DOHH2 (cell line): ENCODE results near the gene CNTN4.

Source experiments
- H3F3A ChIP-seq: fragments of 200-600 bp; sonication (generic), shearing (Covaris generic); 2 replicates; pipeline ENCODE4 v1.6.0; 2016; ENCODE audit warnings: antibody characterized with exemption, mild to moderate bottlenecking; ENCODE audit not compliant: control insufficient read depth, insufficient read depth
- H3K27ac ChIP-seq: fragments of 200-600 bp; sonication (generic); 2 replicates; pipeline ENCODE4 v1.5.1; 2014; ENCODE audit warnings: low read depth, mild to moderate bottlenecking, low read length, moderate library complexity
- H3K27me3 ChIP-seq: fragments of 200-600 bp; sonication (generic); 2 replicates; pipeline ENCODE4 v1.6.1; 2014; ENCODE audit warnings: mild to moderate bottlenecking, low read length, mixed read lengths; ENCODE audit not compliant: control insufficient read depth
- H3K36me3 ChIP-seq: fragments of 200-600 bp; sonication (generic); 2 replicates; pipeline ENCODE4 v1.6.1; 2014; ENCODE audit warnings: mild to moderate bottlenecking, low read length, moderate library complexity, mixed read lengths; ENCODE audit not compliant: control insufficient read depth
- H3K4me1 ChIP-seq: fragments of 200-600 bp; sonication (generic); 2 replicates; pipeline ENCODE4 v1.6.1; 2014; ENCODE audit warnings: mild to moderate bottlenecking, low read length, mixed read lengths; ENCODE audit not compliant: control insufficient read depth
- H3K4me2 ChIP-seq: fragments of 200-600 bp; sonication (generic); 2 replicates; pipeline ENCODE4 v1.6.0; 2014; ENCODE audit warnings: mild to moderate bottlenecking, low read length, moderate library complexity
- H3K4me3 ChIP-seq: fragments of 200-600 bp; sonication (generic); 2 replicates; pipeline ENCODE4 v1.5.1; 2014; ENCODE audit warnings: mild to moderate bottlenecking, low read length, mixed read lengths
- H3K79me2 ChIP-seq: fragments of 200-600 bp; sonication (generic); 2 replicates; pipeline ENCODE4 v1.6.1; 2014; ENCODE audit warnings: mild to moderate bottlenecking, low read length, mixed read lengths; ENCODE audit not compliant: control insufficient read depth
- H3K9me2 ChIP-seq: fragments of 200-600 bp; sonication (generic); replicated peaks from 2 replicates; pipeline ENCODE4 v1.6.1; 2014; ENCODE audit warnings: mild to moderate bottlenecking, low read length, mixed read lengths; ENCODE audit not compliant: control insufficient read depth
- H3K9me3 ChIP-seq: fragments of 200-600 bp; sonication (generic); 2 replicates; pipeline ENCODE4 v1.6.1; 2014; ENCODE audit warnings: antibody characterized with exemption, low read length, mixed read lengths; ENCODE audit not compliant: control insufficient read depth, insufficient read depth
- H4K20me1 ChIP-seq: fragments of 200-600 bp; sonication (generic); 2 replicates; pipeline ENCODE4 v1.6.0; 2014; ENCODE audit warnings: low read depth, mild to moderate bottlenecking, antibody characterized with exemption, low read length, moderate library complexity; ENCODE audit not compliant: control insufficient read depth, insufficient read depth
- CTCF ChIP-seq: fragments of 200-600 bp; sonication (generic); IDR thresholded peaks from one replicate; pipeline ENCODE4 v1.5.1; 2014; ENCODE audit warnings: antibody characterized with exemption, mild to moderate bottlenecking, low read depth, low read length; ENCODE audit not compliant: poor library complexity, severe bottlenecking
- EZH2phosphoT487 ChIP-seq: fragments of 200-600 bp; sonication (generic); IDR thresholded peaks from 2 replicates; pipeline ENCODE4 v1.6.1; 2017; ENCODE audit warnings: borderline replicate concordance, mild to moderate bottlenecking, antibody characterized with exemption, low read length, moderate library complexity, mixed read lengths

Gene CNTN4

GRCh38 chr3:2937592-2937991 lies 838.9 kb downstream of the CNTN4 start:
- H3K4me2 ChIP-seq = peak overlapping the region; percentile 32

GRCh38 chr3:2938711-2939110 lies 840.0 kb downstream of the CNTN4 start:
- H3K27ac ChIP-seq = no peak overlapping the region
- no peaks in the 10 kb centered on the region for H3K79me2 ChIP-seq
- H3K9me2 ChIP-seq = no peaks in the 10 kb centered on the region
- H3K4me2 ChIP-seq = no peak overlapping the region
- no peaks in the 10 kb centered on the region for H3K9me3 ChIP-seq
- peaks cover 11% of the 10 kb centered on the region for H3K4me1 ChIP-seq
- no peak for TF ChIP-seq EZH2phosphoT487
- no peak for TF ChIP-seq CTCF
- H3K27me3 ChIP-seq = no peaks in the 10 kb centered on the region
- no peak overlapping the region for H3K4me3 ChIP-seq
- no peaks in the 10 kb centered on the region for H4K20me1 ChIP-seq
- no peaks in the 10 kb centered on the region for H3K36me3 ChIP-seq
- no peaks in the 10 kb centered on the region for H3F3A ChIP-seq

More at GRCh38 chr3:2937592-2937991, 838.9 kb downstream of the CNTN4 start:
- H3K4me3 ChIP-seq = no peak overlapping the region
- H3K79me2 ChIP-seq = no peaks in the 10 kb centered on the region
- no peak overlapping the region for H3K27ac ChIP-seq
- H3K36me3 ChIP-seq = no peaks in the 10 kb centered on the region
- no peaks in the 10 kb centered on the region for H4K20me1 ChIP-seq
- no peaks in the 10 kb centered on the region for H3F3A ChIP-seq
- no peaks in the 10 kb centered on the region for H3K9me3 ChIP-seq
- no peaks in the 10 kb centered on the region for H3K27me3 ChIP-seq
- peaks cover 11% of the 10 kb centered on the region for H3K4me1 ChIP-seq
- no peaks in the 10 kb centered on the region for H3K9me2 ChIP-seq
- TF ChIP-seq EZH2phosphoT487 (no peak), CTCF (no peak)

GRCh38 chr3:2940062-2940461 lies 841.4 kb downstream of the CNTN4 start:
- H3K79me2 ChIP-seq = no peaks in the 10 kb centered on the region
- H3K27ac ChIP-seq = no peak overlapping the region
- H3K4me2 ChIP-seq = no peak overlapping the region
- H3K4me1 ChIP-seq = peaks cover 11% of the 10 kb centered on the region
- no peaks in the 10 kb centered on the region for H3K9me3 ChIP-seq
- TF ChIP-seq EZH2phosphoT487 = no peak
- TF ChIP-seq CTCF = no peak
- H3F3A ChIP-seq = no peaks in the 10 kb centered on the region
- no peaks in the 10 kb centered on the region for H3K9me2 ChIP-seq
- H3K4me3 ChIP-seq = no peak overlapping the region
- no peaks in the 10 kb centered on the region for H3K27me3 ChIP-seq
- no peaks in the 10 kb centered on the region for H4K20me1 ChIP-seq
- H3K36me3 ChIP-seq = no peaks in the 10 kb centered on the region

- Histone ChIP-seq H3K27me3 (no peaks in the 10 kb centered on the region), H3K36me3 (no peaks in the 10 kb centered on the region), H3F3A (no peaks in the 10 kb centered on the region), H3K79me2 (no peaks in the 10 kb centered on the region), H3K9me2 (no peaks in the 10 kb centered on the region), H3K9me3 (no peaks in the 10 kb centered on the region), H3K4me2 (no peak overlapping the region), H3K4me3 (no peak overlapping the region), H3K27ac (no peak overlapping the region), H4K20me1 (no peaks in the 10 kb centered on the region), H3K4me1 (no peaks in the 10 kb centered on the region)
- TF ChIP-seq CTCF (no peak), EZH2phosphoT487 (no peak)
Measured at GRCh38 chr3:2944628-2945027, 846.0 kb downstream of the CNTN4 start.
